Adrenal gland (tissue), 5 donors: ENCODE measurements around the gene KCNE1.

Experiments used
- CTCF ChIP-seq, 6 experiments: fragments of 450-650 bp in 4 of 6; fragments of 200-600 bp in 2 of 6; sonication (generic) in 1 of 6; IDR thresholded peaks; 1 replicate in 5 of 6; 2 replicates in 1 of 6; pipeline versions ENCODE4 v1.5.1 to v1.8.0; 2016 to 2021; ENCODE audit warnings: antibody characterized with exemption in 6 of 6, mild to moderate bottlenecking in 2 of 6, moderate library complexity in 1 of 6
- POLR2A ChIP-seq, 2 donors: fragments of 450-650 bp; IDR thresholded peaks; one replicate each; pipeline ENCODE4 v1.6.1; 2017; ENCODE audit warnings: antibody characterized with exemption in 2 of 2, mild to moderate bottlenecking in 2 of 2, moderate library complexity in 1 of 2
- donor health status: DM: no; HTN: no; CAD: no.

GRCh38 chr21:34548781-34549376, 36.9 kb upstream of the KCNE1 start:
- TF ChIP-seq CTCF (IDR thresholded peaks at IDR 0.05): no peak
- no peak for TF ChIP-seq POLR2A (IDR thresholded peaks at IDR 0.05)
